ENCODE measurements around the gene OR11G2.
"Not testable (repeated sequence)": the region's sequence is repeated elsewhere in the genome, so short reads cannot be mapped to it uniquely, and the experiment has no call there.

Gene OR11G2, protein sequence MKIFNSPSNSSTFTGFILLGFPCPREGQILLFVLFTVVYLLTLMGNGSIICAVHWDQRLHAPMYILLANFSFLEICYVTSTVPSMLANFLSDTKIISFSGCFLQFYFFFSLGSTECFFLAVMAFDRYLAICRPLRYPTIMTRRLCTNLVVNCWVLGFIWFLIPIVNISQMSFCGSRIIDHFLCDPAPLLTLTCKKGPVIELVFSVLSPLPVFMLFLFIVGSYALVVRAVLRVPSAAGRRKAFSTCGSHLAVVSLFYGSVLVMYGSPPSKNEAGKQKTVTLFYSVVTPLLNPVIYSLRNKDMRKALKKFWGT

DNA sequence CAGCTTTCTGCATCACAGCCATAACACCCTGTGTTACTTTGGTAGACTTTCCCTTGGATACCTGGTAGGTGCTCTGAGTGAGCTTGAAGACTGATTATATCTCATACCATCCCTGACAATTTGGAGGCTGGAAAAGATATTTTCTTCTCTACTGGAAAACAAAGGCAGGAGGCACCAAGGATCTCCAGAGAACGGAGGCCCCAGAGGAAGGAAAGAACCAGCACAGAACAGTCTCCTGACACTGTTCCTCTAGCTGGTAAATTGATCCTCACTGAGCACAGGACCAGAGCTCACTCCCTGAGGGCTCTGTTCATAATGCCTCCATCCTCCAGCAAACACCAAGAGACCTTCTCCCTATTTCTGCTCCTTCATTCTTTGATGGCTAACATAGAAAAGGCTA lies at the start of gene OR11G2:
OR11G2 (plus strand) TSS at position 301 of the 400 bp plus-strand sequence. CDS start 6,542 bp downstream, outside the sequence.
- Histone ChIP-seq H3K4me3 (ENCODE audit: low read depth in 1 of 5, low read length in 5 of 5) (no peak within 1 kb of the TSS), H3K27me3 (ENCODE audit: control insufficient read depth in 5 of 5, insufficient read depth in 4 of 5, low read length in 5 of 5) (peaks cover 0 to 3% (median 0%) of the 10 kb centered on the region in 5 donors), H3K4me1 (ENCODE audit: control insufficient read depth in 5 of 5, insufficient read depth in 5 of 5, low read length in 5 of 5) (no peaks in the 10 kb centered on the region), H3K27ac (ENCODE audit: low read depth, low read length) (no peak within 1 kb of the TSS), H3K9ac (ENCODE audit: low read length in 5 of 5) (no peak within 1 kb of the TSS), H3K36me3 (ENCODE audit: control insufficient read depth in 5 of 5, insufficient read depth in 5 of 5, low read length in 5 of 5) (no peaks in the 10 kb centered on the region), H3K9me3 (ENCODE audit: control insufficient read depth in 5 of 5, low read length in 5 of 5) (no peaks in the 10 kb centered on the region)

GRCh38 chr14:20143911-20144310 lies 46.8 kb upstream of the OR11G2 start:
- no peaks in the 10 kb centered on the region for H3K27me3 ChIP-seq (ENCODE audit: control insufficient read depth in 5 of 5, insufficient read depth in 4 of 5, low read length in 5 of 5)
- H3K4me3 ChIP-seq (ENCODE audit: low read depth in 1 of 5, low read length in 5 of 5) = no peak overlapping the region
- no peaks in the 10 kb centered on the region for H3K9me3 ChIP-seq (ENCODE audit: control insufficient read depth in 5 of 5, low read length in 5 of 5)
- H3K36me3 ChIP-seq (ENCODE audit: control insufficient read depth in 5 of 5, insufficient read depth in 5 of 5, low read length in 5 of 5) = no peaks in the 10 kb centered on the region
- no peaks in the 10 kb centered on the region for H3K4me1 ChIP-seq (ENCODE audit: control insufficient read depth in 5 of 5, insufficient read depth in 5 of 5, low read length in 5 of 5)
- no peak overlapping the region for H3K27ac ChIP-seq (ENCODE audit: low read depth, low read length)
- H3K9ac ChIP-seq (ENCODE audit: low read length in 5 of 5) = no peak overlapping the region

- Histone ChIP-seq H3K27ac (ENCODE audit: low read depth, low read length) (no peak overlapping the region), H3K9me3 (ENCODE audit: control insufficient read depth in 5 of 5, low read length in 5 of 5) (peaks cover 0 to 2% (median 0%) of the 10 kb centered on the region in 5 donors), H3K27me3 (ENCODE audit: control insufficient read depth in 5 of 5, insufficient read depth in 4 of 5, low read length in 5 of 5) (no peaks in the 10 kb centered on the region), H3K9ac (ENCODE audit: low read length in 5 of 5) (no peak overlapping the region), H3K36me3 (ENCODE audit: control insufficient read depth in 5 of 5, insufficient read depth in 5 of 5, low read length in 5 of 5) (no peaks in the 10 kb centered on the region), H3K4me1 (ENCODE audit: control insufficient read depth in 5 of 5, insufficient read depth in 5 of 5, low read length in 5 of 5) (no peaks in the 10 kb centered on the region), H3K4me3 (ENCODE audit: low read depth in 1 of 5, low read length in 5 of 5) (no peak overlapping the region)
Observed at GRCh38 chr14:20144820-20145219, 45.9 kb upstream of the OR11G2 start.

DNA sequence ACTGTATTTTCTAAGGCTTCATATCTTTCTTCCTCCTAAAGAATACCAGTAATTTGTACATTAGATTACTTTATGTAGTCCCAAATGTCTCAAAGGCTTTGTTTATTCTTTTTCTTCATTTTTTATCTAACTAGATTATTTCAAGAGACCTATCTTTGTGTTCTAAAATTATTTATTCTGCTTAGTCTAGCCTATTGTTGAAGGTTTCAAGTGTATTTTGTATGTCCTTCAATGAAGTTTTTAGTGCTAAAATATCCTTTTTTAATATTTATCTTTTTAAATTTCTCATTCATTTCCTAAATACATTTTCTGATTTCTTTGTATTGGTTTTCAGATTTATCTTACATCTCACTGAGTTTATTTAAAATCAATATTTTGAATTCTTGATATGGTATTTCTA lies 26.2 kb upstream of the OR11G2 start:
- H3K4me1 ChIP-seq (ENCODE audit: control insufficient read depth in 5 of 5, insufficient read depth in 5 of 5, low read length in 5 of 5) = no peaks in the 10 kb centered on the region
- H3K27me3 ChIP-seq (ENCODE audit: control insufficient read depth in 5 of 5, insufficient read depth in 4 of 5, low read length in 5 of 5) = peaks cover 0 to 3% (median 0%) of the 10 kb centered on the region in 5 donors
- peaks cover 3 to 18% (median 11%) of the 10 kb centered on the region in 5 donors for H3K9me3 ChIP-seq (ENCODE audit: control insufficient read depth in 5 of 5, low read length in 5 of 5)
- H3K9ac ChIP-seq (ENCODE audit: low read length in 5 of 5) = no peak overlapping the region
- H3K36me3 ChIP-seq (ENCODE audit: control insufficient read depth in 5 of 5, insufficient read depth in 5 of 5, low read length in 5 of 5) = no peaks in the 10 kb centered on the region
- no peak overlapping the region for H3K27ac ChIP-seq (ENCODE audit: low read depth, low read length)
- H3K4me3 ChIP-seq (ENCODE audit: low read depth in 1 of 5, low read length in 5 of 5) = no peak overlapping the region

- H3K36me3 ChIP-seq (ENCODE audit: control insufficient read depth in 5 of 5, insufficient read depth in 5 of 5, low read length in 5 of 5) = no peaks in the 10 kb centered on the region
- H3K27me3 ChIP-seq (ENCODE audit: control insufficient read depth in 5 of 5, insufficient read depth in 4 of 5, low read length in 5 of 5) = peaks cover 0 to 3% (median 0%) of the 10 kb centered on the region in 5 donors
- no peak overlapping the region for H3K4me3 ChIP-seq (ENCODE audit: low read depth in 1 of 5, low read length in 5 of 5)
- no peaks in the 10 kb centered on the region for H3K4me1 ChIP-seq (ENCODE audit: control insufficient read depth in 5 of 5, insufficient read depth in 5 of 5, low read length in 5 of 5)
- H3K9ac ChIP-seq (ENCODE audit: low read length in 5 of 5) = no peak overlapping the region
- peaks cover 3 to 18% (median 11%) of the 10 kb centered on the region in 5 donors for H3K9me3 ChIP-seq (ENCODE audit: control insufficient read depth in 5 of 5, low read length in 5 of 5)
- no peak overlapping the region for H3K27ac ChIP-seq (ENCODE audit: low read depth, low read length)
Observed at GRCh38 chr14:20167091-20167490, 23.6 kb upstream of the OR11G2 start.

DNA sequence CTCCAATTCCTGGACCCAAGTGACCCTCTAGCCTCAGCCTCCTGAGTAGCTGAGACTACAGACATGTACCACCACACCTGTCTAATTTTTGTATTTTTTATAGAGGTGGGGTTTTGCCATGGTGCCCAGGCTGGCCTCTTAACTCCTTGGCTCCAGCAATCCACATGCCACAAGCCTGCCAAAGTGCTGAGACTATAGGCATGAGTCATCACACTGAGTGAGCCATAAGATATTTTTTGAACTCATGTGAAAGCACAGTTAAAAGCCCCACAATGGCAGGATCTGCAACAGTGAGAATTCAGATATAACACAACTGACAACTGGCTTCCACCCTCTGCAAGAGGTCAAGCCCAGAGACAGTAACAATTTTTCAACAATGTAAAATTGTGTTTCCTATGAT lies 20.8 kb upstream of the OR11G2 start:
- H3K4me3 ChIP-seq (ENCODE audit: low read depth in 1 of 5, low read length in 5 of 5); H3K27me3 ChIP-seq (ENCODE audit: control insufficient read depth in 5 of 5, insufficient read depth in 4 of 5, low read length in 5 of 5); H3K9ac ChIP-seq (ENCODE audit: low read length in 5 of 5); H3K4me1 ChIP-seq (ENCODE audit: control insufficient read depth in 5 of 5, insufficient read depth in 5 of 5, low read length in 5 of 5); H3K27ac ChIP-seq (ENCODE audit: low read depth, low read length); H3K36me3 ChIP-seq (ENCODE audit: control insufficient read depth in 5 of 5, insufficient read depth in 5 of 5, low read length in 5 of 5): not testable (repeated sequence)
- peaks cover 0 to 11% (median 8%) of the 10 kb centered on the region in 5 donors for H3K9me3 ChIP-seq (ENCODE audit: control insufficient read depth in 5 of 5, low read length in 5 of 5)

DNA sequence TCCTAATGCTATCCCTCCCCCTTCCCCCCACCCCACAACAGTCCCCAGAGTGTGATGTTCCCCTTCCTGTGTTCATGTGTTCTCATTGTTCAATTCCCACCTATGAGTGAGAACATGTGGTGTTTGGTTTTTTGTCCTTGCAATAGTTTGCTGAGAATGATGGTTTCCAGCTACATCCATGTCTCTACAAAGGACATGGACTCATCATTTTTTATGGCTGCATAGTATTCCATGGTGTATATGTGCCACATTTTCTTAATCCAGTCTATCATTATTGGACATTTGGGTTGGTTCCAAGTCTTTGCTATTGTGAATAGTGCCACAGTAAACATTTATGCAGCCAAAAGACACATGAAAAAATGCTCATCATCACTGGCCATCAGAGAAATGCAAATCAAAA lies 16.5 kb upstream of the OR11G2 start:
- H3K27ac ChIP-seq (ENCODE audit: low read depth, low read length); H3K4me1 ChIP-seq (ENCODE audit: control insufficient read depth in 5 of 5, insufficient read depth in 5 of 5, low read length in 5 of 5); H3K9me3 ChIP-seq (ENCODE audit: control insufficient read depth in 5 of 5, low read length in 5 of 5); H3K27me3 ChIP-seq (ENCODE audit: control insufficient read depth in 5 of 5, insufficient read depth in 4 of 5, low read length in 5 of 5); H3K36me3 ChIP-seq (ENCODE audit: control insufficient read depth in 5 of 5, insufficient read depth in 5 of 5, low read length in 5 of 5); H3K4me3 ChIP-seq (ENCODE audit: low read depth in 1 of 5, low read length in 5 of 5); H3K9ac ChIP-seq (ENCODE audit: low read length in 5 of 5): not testable (repeated sequence)

DNA sequence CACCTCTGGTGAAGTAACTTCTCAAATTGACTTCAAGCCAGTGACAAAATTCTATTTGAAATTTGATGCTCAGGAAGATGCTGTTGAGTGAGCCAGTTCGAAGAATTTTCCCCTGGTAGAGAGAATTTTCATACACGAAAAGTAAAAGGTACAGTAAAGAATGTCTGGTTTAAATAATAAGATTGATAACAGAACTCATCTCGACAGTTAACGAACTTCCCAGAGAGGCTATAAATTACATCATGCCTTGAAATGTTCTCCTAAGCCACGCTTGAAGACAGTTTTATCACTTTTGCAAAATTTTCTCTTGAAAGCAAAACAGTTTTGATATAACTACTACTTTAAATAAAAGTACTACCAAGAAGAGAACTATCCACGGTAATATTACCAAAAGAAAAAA lies 14.4 kb upstream of the OR11G2 start:
- Histone ChIP-seq H3K4me3 (ENCODE audit: low read depth in 1 of 5, low read length in 5 of 5) (no peak overlapping the region), H3K9me3 (ENCODE audit: control insufficient read depth in 5 of 5, low read length in 5 of 5) (peaks cover 0 to 3% (median 0%) of the 10 kb centered on the region in 5 donors), H3K36me3 (ENCODE audit: control insufficient read depth in 5 of 5, insufficient read depth in 5 of 5, low read length in 5 of 5) (no peaks in the 10 kb centered on the region), H3K27ac (ENCODE audit: low read depth, low read length) (no peak overlapping the region), H3K4me1 (ENCODE audit: control insufficient read depth in 5 of 5, insufficient read depth in 5 of 5, low read length in 5 of 5) (peaks cover 0 to 4% (median 0%) of the 10 kb centered on the region in 5 donors), H3K9ac (ENCODE audit: low read length in 5 of 5) (no peak overlapping the region), H3K27me3 (ENCODE audit: control insufficient read depth in 5 of 5, insufficient read depth in 4 of 5, low read length in 5 of 5) (no peaks in the 10 kb centered on the region)

- Histone ChIP-seq H3K4me3 (ENCODE audit: low read depth in 1 of 5, low read length in 5 of 5) (no peak overlapping the region), H3K9me3 (ENCODE audit: control insufficient read depth in 5 of 5, low read length in 5 of 5) (peaks cover 0 to 3% (median 0%) of the 10 kb centered on the region in 5 donors), H3K36me3 (ENCODE audit: control insufficient read depth in 5 of 5, insufficient read depth in 5 of 5, low read length in 5 of 5) (no peaks in the 10 kb centered on the region), H3K27me3 (ENCODE audit: control insufficient read depth in 5 of 5, insufficient read depth in 4 of 5, low read length in 5 of 5) (no peaks in the 10 kb centered on the region), H3K4me1 (ENCODE audit: control insufficient read depth in 5 of 5, insufficient read depth in 5 of 5, low read length in 5 of 5) (peaks cover 0 to 4% (median 0%) of the 10 kb centered on the region in 5 donors), H3K27ac (ENCODE audit: low read depth, low read length) (no peak overlapping the region), H3K9ac (ENCODE audit: low read length in 5 of 5) (no peak overlapping the region)
Observed at GRCh38 chr14:20177433-20177974, 13.2 kb upstream of the OR11G2 start.

GRCh38 chr14:20179218-20179617 lies 11.5 kb upstream of the OR11G2 start:
- Histone ChIP-seq H3K36me3 (ENCODE audit: control insufficient read depth in 5 of 5, insufficient read depth in 5 of 5, low read length in 5 of 5) (no peaks in the 10 kb centered on the region), H3K9me3 (ENCODE audit: control insufficient read depth in 5 of 5, low read length in 5 of 5) (peaks cover 0 to 3% (median 0%) of the 10 kb centered on the region in 5 donors), H3K4me3 (ENCODE audit: low read depth in 1 of 5, low read length in 5 of 5) (no peak overlapping the region), H3K4me1 (ENCODE audit: control insufficient read depth in 5 of 5, insufficient read depth in 5 of 5, low read length in 5 of 5) (peaks cover 0 to 4% (median 0%) of the 10 kb centered on the region in 5 donors), H3K27me3 (ENCODE audit: control insufficient read depth in 5 of 5, insufficient read depth in 4 of 5, low read length in 5 of 5) (no peaks in the 10 kb centered on the region), H3K27ac (ENCODE audit: low read depth, low read length) (no peak overlapping the region), H3K9ac (ENCODE audit: low read length in 5 of 5) (no peak overlapping the region)

Data from subcutaneous abdominal adipose tissue (tissue), 5 donors.